SK-N-SH (cell line): ENCODE data around the gene CETN1. TPM values are rescaled to one million over a fixed set of nuclear protein-coding genes. Genes with fewer than 3 reads are reported as not detected.

Experiments
- CTCF ChIA-PET: fragments of 300-600, 350-600 bp; formaldehyde crosslinking; extraction: SDS; loops from one replicate; lab custom pipeline; 2021; lab: Yijun Ruan, JAX
- POLR2A ChIA-PET: fragments of 350-600 bp; sonication (Branson Sonifier 250); formaldehyde crosslinking; extraction: SDS; loops from one replicate; lab custom pipeline; 2020; ENCODE audit warnings: antibody characterized with exemption, inconsistent platforms; lab: Yijun Ruan, JAX
- DNase-seq: peaks from one replicate; pipeline ENCODE4 v3.0.0; 2012
- H2AFZ ChIP-seq: fragments of 200-600 bp; sonication (generic); 2 replicates; pipeline ENCODE4 v1.8.1; 2016; ENCODE audit warnings: antibody characterized with exemption, mild to moderate bottlenecking, low read depth
- H3F3A ChIP-seq: fragments of 200-600 bp; sonication (generic); replicated peaks from 2 replicates; pipeline ENCODE3; 2016; ENCODE audit warnings: antibody characterized with exemption, mild to moderate bottlenecking; ENCODE audit not compliant: insufficient read depth
- H3K27ac ChIP-seq, 2 experiments: fragments of 200-500 bp in 1 of 2; fragments of 200-600 bp in 1 of 2; sonication (Bioruptor generic) in 1 of 2; sonication (generic), shearing (Covaris generic) in 1 of 2; 2 replicates each; pipeline versions ENCODE4 v1.5.1 to v1.6.1; 2014 to 2016; ENCODE audit warnings: low read depth in 2 of 2, inconsistent platforms in 1 of 2, low read length in 1 of 2, mild to moderate bottlenecking in 1 of 2, mixed read lengths in 1 of 2
- H3K27me3 ChIP-seq: fragments of 200-600 bp; sonication (generic), shearing (Covaris generic); 2 replicates; pipeline ENCODE4 v1.6.1; 2016; ENCODE audit warnings: mixed run types; ENCODE audit not compliant: insufficient read depth
- H3K36me3 ChIP-seq, 2 experiments: fragments of 200-500 bp in 1 of 2; fragments of 200-600 bp in 1 of 2; sonication (Bioruptor generic) in 1 of 2; sonication (generic) in 1 of 2; replicated peaks in 1 of 2; 2 replicates each; pipeline versions ENCODE3 to v1.5.1; 2014 to 2016; ENCODE audit warnings: low read length in 1 of 2, mild to moderate bottlenecking in 1 of 2; ENCODE audit not compliant: insufficient read depth in 2 of 2, control insufficient read depth in 1 of 2
- H3K4me1 ChIP-seq, 2 experiments: fragments of 200-500 bp in 1 of 2; fragments of 200-600 bp in 1 of 2; sonication (Bioruptor generic) in 1 of 2; sonication (generic), shearing (Covaris generic) in 1 of 2; 2 replicates each; pipeline versions ENCODE4 v1.5.1 to v1.6.1; 2014 to 2016; ENCODE audit warnings: low read depth in 1 of 2, low read length in 1 of 2, mixed run types in 1 of 2; ENCODE audit not compliant: insufficient read depth in 2 of 2, control insufficient read depth in 1 of 2
- H3K4me2 ChIP-seq: fragments of 200-600 bp; sonication (generic), shearing (Covaris generic); 2 replicates; pipeline ENCODE4 v1.6.1; 2017; ENCODE audit warnings: mixed run types
- H3K4me3 ChIP-seq, 2 experiments: fragments of 200-500 bp in 1 of 2; fragments of 200-600 bp in 1 of 2; sonication (Bioruptor generic) in 1 of 2; sonication (generic), shearing (Covaris generic) in 1 of 2; 2 replicates each; pipeline versions ENCODE4 v1.5.1 to v1.8.1; 2014 to 2016; ENCODE audit warnings: low read depth in 2 of 2, inconsistent platforms in 1 of 2, low read length in 1 of 2, mild to moderate bottlenecking in 1 of 2, mixed read lengths in 1 of 2, moderate library complexity in 1 of 2
- H3K79me2 ChIP-seq: fragments of 200-600 bp; sonication (generic); 2 replicates; pipeline ENCODE4 v1.8.1; 2017; ENCODE audit warnings: mild to moderate bottlenecking; ENCODE audit not compliant: insufficient read depth
- H3K9ac ChIP-seq: fragments of 200-600 bp; sonication (generic); 2 replicates; pipeline ENCODE4 v1.6.1; 2017; ENCODE audit warnings: mixed run types
- H3K9me2 ChIP-seq: fragments of 200-600 bp; sonication (generic); 2 replicates; pipeline ENCODE4 v1.6.1; 2017; ENCODE audit warnings: mixed run types
- H3K9me3 ChIP-seq: fragments of 200-600 bp; sonication (generic); 2 replicates; pipeline ENCODE4 v1.6.1; 2017; ENCODE audit warnings: mixed run types, mild to moderate bottlenecking, moderate library complexity
- H4K20me1 ChIP-seq: fragments of 200-600 bp; sonication (generic); 2 replicates; pipeline ENCODE4 v1.6.1; 2017; ENCODE audit warnings: mild to moderate bottlenecking, mixed run types; ENCODE audit not compliant: insufficient read depth
- ELF1 ChIP-seq: IDR thresholded peaks from 2 replicates; pipeline ENCODE4 v1.4.0; 2012
- EZH2phosphoT487 ChIP-seq: fragments of 200-600 bp; sonication (generic); IDR thresholded peaks from 2 replicates; pipeline ENCODE4 v1.6.1; 2017; ENCODE audit warnings: low read depth, mixed run types, mild to moderate bottlenecking, antibody characterized with exemption, moderate library complexity, borderline replicate concordance
- FOXM1 ChIP-seq: IDR thresholded peaks from 2 replicates; pipeline ENCODE4 v1.4.0; 2012; ENCODE audit warnings: low read depth, mild to moderate bottlenecking
- GABPA ChIP-seq: IDR thresholded peaks from 2 replicates; pipeline ENCODE4 v1.4.0; 2012; ENCODE audit warnings: low read depth, mild to moderate bottlenecking
- GATA2 ChIP-seq: sonication (generic); formaldehyde crosslinking; IDR thresholded peaks from 2 replicates; pipeline ENCODE4 v1.5.0; 2020; ENCODE audit warnings: mild to moderate bottlenecking, missing genetic modification reagents
- JUND ChIP-seq: IDR thresholded peaks from 2 replicates; pipeline ENCODE4 v1.4.0; 2012
- MEF2A ChIP-seq: IDR thresholded peaks from 2 replicates; pipeline ENCODE4 v1.4.0; 2012; ENCODE audit warnings: low read depth, borderline replicate concordance
- MXI1 ChIP-seq: IDR thresholded peaks from 2 replicates; pipeline ENCODE4 v1.6.1; 2012; ENCODE audit warnings: mild to moderate bottlenecking, low read depth, low read length, improper control_type of control experiment
- NFIC ChIP-seq: IDR thresholded peaks from 2 replicates; pipeline ENCODE4 v1.4.0; 2012; ENCODE audit warnings: borderline replicate concordance
- POLR2AphosphoS5 ChIP-seq: IDR thresholded peaks from 2 replicates; pipeline ENCODE4 v1.6.1; 2012; ENCODE audit warnings: low read depth, low read length
- RAD21 ChIP-seq: IDR thresholded peaks from 2 replicates; pipeline ENCODE4 v1.6.1; 2012; ENCODE audit warnings: mild to moderate bottlenecking, low read length
- RFX5 ChIP-seq: IDR thresholded peaks from 2 replicates; pipeline ENCODE4 v1.6.1; 2012; ENCODE audit warnings: mild to moderate bottlenecking, improper control_type of control experiment, low read length
- SIN3A ChIP-seq: IDR thresholded peaks from 2 replicates; pipeline ENCODE4 v1.6.1; 2012; ENCODE audit warnings: low read depth, mild to moderate bottlenecking, low read length, moderate library complexity, borderline replicate concordance
- YY1 ChIP-seq: IDR thresholded peaks from 2 replicates; pipeline ENCODE4 v1.4.0; 2012; ENCODE audit warnings: low read depth, mild to moderate bottlenecking
- WGBS: methylation state at CpG from one replicate; pipeline ENCODE4 v1.1.6; 2017; ENCODE audit warnings: low lambda C conversion rate; 5-methylcytosine and 5-hydroxymethylcytosine counted together
- polyA plus RNA-seq, 3 experiments: library from polyadenylated mRNA; depleted of rRNA; stranded (reverse); fragments of >200 nt; gene quantifications; 2 replicates each; pipeline ENCODE4 v1.2.3, GENCODE V29; 2012
- TF ChIP-seq, protein P1 (sequence below): fragments of 150-350 bp; IDR thresholded peaks from 2 replicates; pipeline ENCODE4 v1.6.1; 2016; ENCODE audit warnings: mild to moderate bottlenecking, low read depth, low read length
- TF ChIP-seq, protein P2 (sequence below): IDR thresholded peaks from 2 replicates; pipeline ENCODE4 v1.6.1; 2012; ENCODE audit warnings: mild to moderate bottlenecking, low read depth, low read length, moderate library complexity
- TF ChIP-seq, protein P3 (sequence below): IDR thresholded peaks from 2 replicates; pipeline ENCODE4 v1.4.0; 2012; ENCODE audit warnings: low read depth, borderline replicate concordance
- TF ChIP-seq, protein P4 (sequence below): IDR thresholded peaks from 2 replicates; pipeline ENCODE4 v1.4.0; 2012; ENCODE audit warnings: low read depth

Gene CETN1
- polyA plus RNA-seq, 1 of the 3 experiments (the other 2 are of a cell fraction) = not detected

DNA sequence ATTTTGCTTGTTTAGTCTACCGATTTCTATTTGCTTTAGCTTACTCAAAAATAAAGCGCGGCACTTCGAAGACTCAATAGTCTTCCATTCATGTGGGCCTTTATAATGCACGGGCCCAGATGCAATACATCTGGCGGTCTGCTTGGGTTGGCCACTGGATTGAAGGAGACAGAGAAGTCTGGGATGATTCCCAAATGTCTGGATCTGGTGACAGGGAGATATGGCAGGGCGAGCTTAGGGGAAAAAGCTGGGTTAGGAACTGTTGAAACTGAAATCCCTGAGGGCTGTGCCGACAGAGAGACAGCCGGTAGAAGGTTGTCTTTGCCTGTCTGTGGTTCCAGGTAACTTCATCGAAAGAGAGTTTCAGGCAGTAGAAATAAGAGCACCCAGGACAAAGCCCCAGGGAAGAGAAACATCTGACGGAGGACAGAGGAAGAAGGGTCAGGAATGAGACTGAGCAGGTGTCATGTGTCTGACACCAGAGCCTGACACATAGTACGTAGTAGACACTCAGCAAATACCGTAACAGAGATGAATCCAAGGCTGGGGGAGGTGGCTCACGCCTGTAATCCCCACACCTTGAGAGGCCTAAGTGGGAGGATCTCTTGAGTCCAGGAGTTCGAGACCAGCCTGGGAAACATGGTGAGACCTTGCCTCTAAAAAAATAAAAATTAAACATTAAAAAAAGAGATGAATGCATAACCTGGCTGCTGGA is 30.2 kb downstream of the CETN1 start:
- 55% methylated on average over 15 of the region's 15 CpGs for WGBS
- no peaks in the 10 kb centered on the region for H3K9me2 ChIP-seq
- no peaks in the 10 kb centered on the region for H3K36me3 ChIP-seq
- H3K79me2 ChIP-seq = no peaks in the 10 kb centered on the region
- no peak overlapping the region for H3K27ac ChIP-seq
- H3F3A ChIP-seq = no peaks in the 10 kb centered on the region
- no peaks in the 10 kb centered on the region for H4K20me1 ChIP-seq
- TF ChIP-seq NFIC (no peak), EZH2phosphoT487 (no peak), GABPA (no peak), MXI1 (no peak), ELF1 (no peak), POLR2AphosphoS5 (no peak), JUND (no peak), MEF2A (no peak), GATA2 (CRISPR knock-in tag) (no peak), RAD21 (no peak), YY1 (no peak), FOXM1 (no peak), RFX5 (no peak), SIN3A (no peak)
- TF ChIP-seq, protein P1, sequence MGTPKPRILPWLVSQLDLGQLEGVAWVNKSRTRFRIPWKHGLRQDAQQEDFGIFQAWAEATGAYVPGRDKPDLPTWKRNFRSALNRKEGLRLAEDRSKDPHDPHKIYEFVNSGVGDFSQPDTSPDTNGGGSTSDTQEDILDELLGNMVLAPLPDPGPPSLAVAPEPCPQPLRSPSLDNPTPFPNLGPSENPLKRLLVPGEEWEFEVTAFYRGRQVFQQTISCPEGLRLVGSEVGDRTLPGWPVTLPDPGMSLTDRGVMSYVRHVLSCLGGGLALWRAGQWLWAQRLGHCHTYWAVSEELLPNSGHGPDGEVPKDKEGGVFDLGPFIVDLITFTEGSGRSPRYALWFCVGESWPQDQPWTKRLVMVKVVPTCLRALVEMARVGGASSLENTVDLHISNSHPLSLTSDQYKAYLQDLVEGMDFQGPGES = no peak
- TF ChIP-seq, protein P2, sequence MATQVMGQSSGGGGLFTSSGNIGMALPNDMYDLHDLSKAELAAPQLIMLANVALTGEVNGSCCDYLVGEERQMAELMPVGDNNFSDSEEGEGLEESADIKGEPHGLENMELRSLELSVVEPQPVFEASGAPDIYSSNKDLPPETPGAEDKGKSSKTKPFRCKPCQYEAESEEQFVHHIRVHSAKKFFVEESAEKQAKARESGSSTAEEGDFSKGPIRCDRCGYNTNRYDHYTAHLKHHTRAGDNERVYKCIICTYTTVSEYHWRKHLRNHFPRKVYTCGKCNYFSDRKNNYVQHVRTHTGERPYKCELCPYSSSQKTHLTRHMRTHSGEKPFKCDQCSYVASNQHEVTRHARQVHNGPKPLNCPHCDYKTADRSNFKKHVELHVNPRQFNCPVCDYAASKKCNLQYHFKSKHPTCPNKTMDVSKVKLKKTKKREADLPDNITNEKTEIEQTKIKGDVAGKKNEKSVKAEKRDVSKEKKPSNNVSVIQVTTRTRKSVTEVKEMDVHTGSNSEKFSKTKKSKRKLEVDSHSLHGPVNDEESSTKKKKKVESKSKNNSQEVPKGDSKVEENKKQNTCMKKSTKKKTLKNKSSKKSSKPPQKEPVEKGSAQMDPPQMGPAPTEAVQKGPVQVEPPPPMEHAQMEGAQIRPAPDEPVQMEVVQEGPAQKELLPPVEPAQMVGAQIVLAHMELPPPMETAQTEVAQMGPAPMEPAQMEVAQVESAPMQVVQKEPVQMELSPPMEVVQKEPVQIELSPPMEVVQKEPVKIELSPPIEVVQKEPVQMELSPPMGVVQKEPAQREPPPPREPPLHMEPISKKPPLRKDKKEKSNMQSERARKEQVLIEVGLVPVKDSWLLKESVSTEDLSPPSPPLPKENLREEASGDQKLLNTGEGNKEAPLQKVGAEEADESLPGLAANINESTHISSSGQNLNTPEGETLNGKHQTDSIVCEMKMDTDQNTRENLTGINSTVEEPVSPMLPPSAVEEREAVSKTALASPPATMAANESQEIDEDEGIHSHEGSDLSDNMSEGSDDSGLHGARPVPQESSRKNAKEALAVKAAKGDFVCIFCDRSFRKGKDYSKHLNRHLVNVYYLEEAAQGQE = no peak
- TF ChIP-seq, protein P3, sequence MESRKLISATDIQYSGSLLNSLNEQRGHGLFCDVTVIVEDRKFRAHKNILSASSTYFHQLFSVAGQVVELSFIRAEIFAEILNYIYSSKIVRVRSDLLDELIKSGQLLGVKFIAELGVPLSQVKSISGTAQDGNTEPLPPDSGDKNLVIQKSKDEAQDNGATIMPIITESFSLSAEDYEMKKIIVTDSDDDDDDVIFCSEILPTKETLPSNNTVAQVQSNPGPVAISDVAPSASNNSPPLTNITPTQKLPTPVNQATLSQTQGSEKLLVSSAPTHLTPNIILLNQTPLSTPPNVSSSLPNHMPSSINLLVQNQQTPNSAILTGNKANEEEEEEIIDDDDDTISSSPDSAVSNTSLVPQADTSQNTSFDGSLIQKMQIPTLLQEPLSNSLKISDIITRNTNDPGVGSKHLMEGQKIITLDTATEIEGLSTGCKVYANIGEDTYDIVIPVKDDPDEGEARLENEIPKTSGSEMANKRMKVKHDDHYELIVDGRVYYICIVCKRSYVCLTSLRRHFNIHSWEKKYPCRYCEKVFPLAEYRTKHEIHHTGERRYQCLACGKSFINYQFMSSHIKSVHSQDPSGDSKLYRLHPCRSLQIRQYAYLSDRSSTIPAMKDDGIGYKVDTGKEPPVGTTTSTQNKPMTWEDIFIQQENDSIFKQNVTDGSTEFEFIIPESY = no peak
- TF ChIP-seq, protein P4, sequence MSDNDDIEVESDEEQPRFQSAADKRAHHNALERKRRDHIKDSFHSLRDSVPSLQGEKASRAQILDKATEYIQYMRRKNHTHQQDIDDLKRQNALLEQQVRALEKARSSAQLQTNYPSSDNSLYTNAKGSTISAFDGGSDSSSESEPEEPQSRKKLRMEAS = no peak
- no peaks in the 10 kb centered on the region for H3K9me3 ChIP-seq
- no peak for DNase-seq
- ChIA-PET CTCF (interaction anchor here (1.8 kb wide), 1 partner anchor 13 kb away, joined by 10 read pairs; no protein-coding TSS in a partner anchor), POLR2A (no interaction called here)
- no peak overlapping the region for H3K4me2 ChIP-seq
- H3K4me1 ChIP-seq = no peaks in the 10 kb centered on the region
- H3K4me3 ChIP-seq = no peak overlapping the region
- H3K9ac ChIP-seq = no peak overlapping the region
- H2AFZ ChIP-seq = no peak overlapping the region
- H3K27me3 ChIP-seq = no peaks in the 10 kb centered on the region; the same call in 1 of the 2 replicates
